A673 (cell line): ENCODE results near the gene SPDYC. TPM values are rescaled to one million over a fixed set of nuclear protein-coding genes. Genes with fewer than 3 reads are reported as not detected.

Source experiments
- Bru-seq: library from RNA; stranded (reverse); fragments of 400-500 nt; gene quantifications from one replicate; lab custom pipeline; 2021; lab: Mats Ljungman, UMichigan
- BruChase-seq, 2 experiments: library from RNA; stranded (reverse); fragments of 400-500 nt; gene quantifications; one replicate each; lab custom pipeline; 2021; lab: Mats Ljungman, UMichigan
- BruUV-seq: library from RNA; stranded (reverse); fragments of 400-500 nt; replicated peaks from 2 replicates; lab custom pipeline; 2021; lab: Mats Ljungman, UMichigan
- CTCF ChIA-PET: fragments of 300-600 bp; sonication (Branson Sonifier 250); formaldehyde crosslinking; loops from one replicate; lab custom pipeline; 2022; ENCODE audit warnings: antibody characterized with exemption; lab: Charles Lee
- POLR2A ChIA-PET: fragments of 300-600 bp; sonication (Branson Sonifier 250); formaldehyde crosslinking; loops from one replicate; lab custom pipeline; 2022; ENCODE audit warnings: antibody characterized with exemption; ENCODE audit not compliant: low non-redundant PET; lab: Charles Lee
- DNase-seq: peaks from one replicate; pipeline ENCODE4 v3.0.0-alpha.2; 2015; ENCODE audit warnings: low spot score
- H3K27ac ChIP-seq: fragments of 200-600 bp; sonication (generic); 2 replicates; pipeline ENCODE4 v1.5.1; 2016; ENCODE audit warnings: mixed run types, low read depth, mild to moderate bottlenecking, mixed read lengths, antibody characterized with exemption, low read length; ENCODE audit not compliant: poor library complexity, severe bottlenecking
- H3K27me3 ChIP-seq: fragments of 200-600 bp; sonication (generic); replicated peaks from 2 replicates; pipeline ENCODE4 v1.6.1; 2017; ENCODE audit warnings: mixed run types, low read depth, mild to moderate bottlenecking, mixed read lengths, antibody characterized with exemption, low read length; ENCODE audit not compliant: insufficient read depth, poor library complexity
- H3K36me3 ChIP-seq: fragments of 200-600 bp; sonication (generic); 2 replicates; pipeline ENCODE4 v1.6.1; 2016; ENCODE audit warnings: mixed run types, mild to moderate bottlenecking, mixed read lengths, antibody characterized with exemption, low read length; ENCODE audit not compliant: insufficient read depth, poor library complexity, severe bottlenecking
- H3K4me1 ChIP-seq: fragments of 200-600 bp; sonication (generic); 2 replicates; pipeline ENCODE4 v1.6.1; 2017; ENCODE audit warnings: mixed run types, mild to moderate bottlenecking, mixed read lengths, antibody characterized with exemption, low read length; ENCODE audit not compliant: insufficient read depth, poor library complexity, severe bottlenecking
- H3K4me3 ChIP-seq: fragments of 200-600 bp; sonication (generic); 2 replicates; pipeline ENCODE4 v1.5.1; 2016; ENCODE audit warnings: low read depth, mixed run types, mild to moderate bottlenecking, mixed read lengths, low read length; ENCODE audit not compliant: poor library complexity, severe bottlenecking
- H3K9me3 ChIP-seq: fragments of 200-600 bp; sonication (generic); 2 replicates; pipeline ENCODE4 v1.6.1; 2016; ENCODE audit warnings: mixed run types, low read depth, mild to moderate bottlenecking, mixed read lengths, antibody characterized with exemption, low read length; ENCODE audit not compliant: poor library complexity, severe bottlenecking
- CTCF ChIP-seq: fragments of 300-800, 200-600 bp; sonication (generic); conservative IDR thresholded peaks from 2 replicates; pipeline ENCODE4 v1.5.1; 2017; ENCODE audit warnings: low read depth, mild to moderate bottlenecking, antibody characterized with exemption, low read length, moderate library complexity, mixed read lengths
- EZH2 ChIP-seq: fragments of 200-600 bp; sonication (generic); IDR thresholded peaks from 2 replicates; pipeline ENCODE4 v1.6.1; 2017; ENCODE audit warnings: borderline replicate concordance, low read depth, mild to moderate bottlenecking, mixed read lengths, antibody characterized with exemption, low read length; ENCODE audit not compliant: poor library complexity, severe bottlenecking
- intact Hi-C: fragments of 100-400 bp; cut with micrococcal nuclease; formaldehyde crosslinking; loops from one replicate; pipeline ENCODE4 v1.10.0; 2022; ENCODE audit not compliant: unreplicated experiment
- long read RNA-seq: library from polyadenylated mRNA; stranded (forward); transcript quantifications from one replicate; pipeline ENCODE4 v2.0.0, GENCODE V29; 2022
- total RNA-seq: library from RNA; stranded (reverse); gene quantifications from 2 replicates; pipeline ENCODE4 v1.2.3, GENCODE V29; 2021

SPDYC gene, protein sequence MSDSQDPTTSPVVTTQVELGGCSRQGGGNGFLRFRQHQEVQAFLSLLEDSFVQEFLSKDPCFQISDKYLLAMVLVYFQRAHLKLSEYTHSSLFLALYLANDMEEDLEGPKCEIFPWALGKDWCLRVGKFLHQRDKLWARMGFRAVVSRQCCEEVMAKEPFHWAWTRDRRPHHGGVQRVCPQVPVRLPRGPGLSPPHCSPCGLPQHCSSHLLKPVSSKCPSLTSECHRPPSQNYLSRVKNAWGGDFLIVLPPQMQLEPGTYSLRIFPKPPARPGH
- total RNA-seq = not detected in 2 replicates
- Bru-seq, nascent RNA = not detected
- BruChase-seq, experiment 1, labeled RNA remaining after a 2-hour chase = not detected
- not detected for BruChase-seq, experiment 2, labeled RNA remaining after a 6-hour chase
- long read RNA-seq = 0 reads

DNA sequence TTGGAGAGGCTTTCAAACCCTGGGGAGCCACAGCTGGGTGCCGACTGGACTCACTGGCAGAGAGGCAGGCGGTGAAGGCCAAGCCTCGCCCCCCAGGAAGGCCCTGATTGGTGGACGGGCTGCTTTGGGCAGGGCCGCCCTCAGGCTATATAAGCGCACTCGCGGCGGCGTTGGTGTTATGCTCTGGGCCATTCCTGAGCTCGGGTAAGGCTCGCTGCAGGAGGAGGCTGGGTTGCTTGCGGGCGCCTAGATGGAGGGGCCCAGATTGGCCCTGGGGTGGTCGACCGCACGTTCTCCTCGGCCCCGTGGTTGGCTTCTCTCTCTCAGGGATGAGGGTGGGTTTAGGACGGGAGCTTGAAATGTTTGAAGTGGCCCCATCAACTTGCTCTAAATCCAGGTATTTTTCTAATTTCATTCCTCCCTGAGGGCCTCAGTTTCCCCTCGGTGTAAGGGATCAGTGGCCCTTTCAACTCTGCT, at the start of gene SPDYC:
TSS of gene SPDYC (plus strand) at position 176 of the 477 bp plus-strand sequence. CDS start 1,125 bp downstream, outside the sequence.
- Histone ChIP-seq H3K4me1 (no peaks in the 10 kb centered on the region), H3K36me3 (no peaks in the 10 kb centered on the region), H3K9me3 (no peaks in the 10 kb centered on the region), H3K27ac (no peak within 1 kb of the TSS), H3K4me3 (no peak within 1 kb of the TSS), H3K27me3 (no peaks in the 10 kb centered on the region)
- ChIA-PET POLR2A (no interaction called here), CTCF (no interaction called here)
- BruUV-seq = no TSS peak
- DNase-seq = no peak
- TF ChIP-seq CTCF (no peak), EZH2 (no peak)
- intact Hi-C loops = no loop called here

DNA sequence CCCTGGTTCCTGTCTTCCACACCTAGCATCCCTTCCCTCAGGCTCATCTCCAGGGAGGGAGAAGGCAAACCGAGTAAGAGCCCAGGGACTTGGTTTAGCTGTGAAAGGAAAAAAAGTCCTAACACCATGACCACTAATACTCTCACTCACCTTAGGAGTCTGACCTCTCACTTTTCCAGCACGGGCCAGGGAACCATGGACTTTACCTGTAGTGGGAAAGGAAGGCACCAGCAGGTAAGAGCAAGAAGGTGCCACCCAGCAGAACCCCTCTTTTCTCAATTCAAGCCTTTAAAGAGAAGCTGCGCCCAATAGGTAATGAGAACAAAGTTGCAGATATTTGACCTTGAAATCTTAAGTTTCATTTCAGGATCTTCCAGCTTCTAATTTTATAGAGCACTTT, 49.2 kb upstream of the SPDYC start:
- Histone ChIP-seq H3K4me3 (peak overlapping the region; percentile 89), H3K27me3 (no peaks in the 10 kb centered on the region), H3K27ac (peak overlapping the region; percentile 83), H3K36me3 (peaks cover 55% of the 10 kb centered on the region), H3K4me1 (peaks cover 19% of the 10 kb centered on the region), H3K9me3 (no peaks in the 10 kb centered on the region)
- ChIA-PET CTCF (no interaction called here), POLR2A (no interaction called here)
- intact Hi-C loops = no loop called here
- no TSS peak for BruUV-seq
- DNase-seq = no peak
- TF ChIP-seq CTCF = no peak
- no peak for TF ChIP-seq EZH2

DNA sequence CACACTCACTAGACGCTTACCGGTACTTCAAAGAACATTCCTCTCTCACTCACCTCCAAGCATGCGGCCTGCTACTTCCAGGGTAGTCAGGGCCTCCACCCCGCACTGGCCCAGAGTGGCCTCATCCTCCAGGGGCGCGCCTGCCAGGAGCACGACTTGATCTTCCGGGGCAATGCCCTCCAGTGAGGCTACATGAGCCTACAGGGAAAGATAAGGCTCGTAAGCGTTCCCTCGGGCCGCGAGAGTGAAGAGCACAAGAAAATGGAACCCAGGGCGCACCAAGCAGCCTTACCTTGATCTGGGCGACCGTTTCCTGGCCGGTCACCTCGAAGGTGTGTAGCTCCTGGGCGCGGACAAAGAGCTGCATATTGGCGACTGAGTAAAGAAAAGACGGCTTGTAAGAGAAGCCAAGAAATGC, 48.6 kb upstream of the SPDYC start:
- Histone ChIP-seq H3K9me3 (no peaks in the 10 kb centered on the region), H3K36me3 (peaks cover 55% of the 10 kb centered on the region), H3K4me1 (peaks cover 13% of the 10 kb centered on the region), H3K27me3 (no peaks in the 10 kb centered on the region), H3K4me3 (peak overlapping the region; percentile 89), H3K27ac (peak overlapping the region; percentile 83)
- intact Hi-C loops = no loop called here
- DNase-seq = no peak
- TF ChIP-seq CTCF (no peak), EZH2 (no peak)
- POLR2A ChIA-PET = interaction anchor here (0.9 to 1.1 kb wide), 2 partner anchors 13 to 804 kb away, joined by 3 to 6 read pairs; partner anchors contain the start of genes PRDX5 and TRMT112
- CTCF ChIA-PET = interaction anchor here (0.6 to 1.4 kb wide), 5 partner anchors 9 to 277 kb away, joined by 3 to 11 read pairs (median 3); partner anchors contain the start of genes CDC42BPG and TM7SF2
- BruUV-seq = no TSS peak
